Measurements from ENCODE around the gene GPR137B.

The GPR137B gene

DNA sequence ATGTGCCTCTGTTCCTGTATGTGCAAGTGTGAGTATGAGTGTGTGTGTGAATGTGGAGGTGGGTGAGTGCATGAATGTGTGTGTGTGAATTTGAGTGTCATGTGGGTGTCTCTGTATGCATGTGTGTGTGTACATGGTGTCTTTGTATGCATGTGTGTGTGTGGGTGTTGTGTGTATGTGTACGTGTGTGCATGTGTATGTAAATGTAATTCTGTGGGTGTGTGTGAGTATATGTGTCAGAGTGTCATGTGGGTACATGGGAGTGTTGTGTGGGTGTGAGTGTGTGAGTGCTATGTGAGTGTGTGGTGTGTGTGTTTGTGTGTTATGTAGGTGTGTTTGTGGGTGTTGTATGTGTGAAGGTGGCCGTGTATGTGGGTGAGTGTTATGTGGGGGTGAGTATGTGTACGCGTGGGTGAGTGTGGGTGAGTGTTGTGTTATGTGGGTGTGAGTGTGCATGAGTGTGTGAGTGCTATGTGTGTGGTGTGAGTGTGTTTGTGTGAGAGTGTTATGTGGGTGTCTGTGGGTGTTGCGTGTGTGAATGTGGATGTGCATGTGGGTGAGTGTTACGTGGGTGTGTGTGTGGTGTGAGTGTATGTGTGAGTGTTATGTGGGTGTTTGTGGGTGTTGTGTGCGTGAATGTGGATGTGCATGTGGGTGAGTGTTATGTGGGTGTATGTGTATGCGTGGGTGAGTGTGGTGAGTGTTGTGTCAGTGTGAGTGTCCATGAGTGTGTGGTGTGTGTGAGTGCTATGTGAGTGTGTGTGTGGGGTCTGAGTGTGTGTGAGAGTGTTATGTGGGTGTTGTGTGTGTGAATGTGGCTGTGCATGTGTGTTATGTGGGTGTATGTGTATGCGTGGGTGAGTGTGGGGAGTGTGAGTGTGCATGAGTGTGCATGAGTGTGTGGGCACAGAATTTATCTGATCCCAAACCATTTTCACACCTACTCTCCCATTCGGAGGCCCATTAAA lies 40.8 kb upstream of the GPR137B start:
- DNase-seq (ENCODE audit: low spot score): no peak
- TF ChIP-seq, protein P1, sequence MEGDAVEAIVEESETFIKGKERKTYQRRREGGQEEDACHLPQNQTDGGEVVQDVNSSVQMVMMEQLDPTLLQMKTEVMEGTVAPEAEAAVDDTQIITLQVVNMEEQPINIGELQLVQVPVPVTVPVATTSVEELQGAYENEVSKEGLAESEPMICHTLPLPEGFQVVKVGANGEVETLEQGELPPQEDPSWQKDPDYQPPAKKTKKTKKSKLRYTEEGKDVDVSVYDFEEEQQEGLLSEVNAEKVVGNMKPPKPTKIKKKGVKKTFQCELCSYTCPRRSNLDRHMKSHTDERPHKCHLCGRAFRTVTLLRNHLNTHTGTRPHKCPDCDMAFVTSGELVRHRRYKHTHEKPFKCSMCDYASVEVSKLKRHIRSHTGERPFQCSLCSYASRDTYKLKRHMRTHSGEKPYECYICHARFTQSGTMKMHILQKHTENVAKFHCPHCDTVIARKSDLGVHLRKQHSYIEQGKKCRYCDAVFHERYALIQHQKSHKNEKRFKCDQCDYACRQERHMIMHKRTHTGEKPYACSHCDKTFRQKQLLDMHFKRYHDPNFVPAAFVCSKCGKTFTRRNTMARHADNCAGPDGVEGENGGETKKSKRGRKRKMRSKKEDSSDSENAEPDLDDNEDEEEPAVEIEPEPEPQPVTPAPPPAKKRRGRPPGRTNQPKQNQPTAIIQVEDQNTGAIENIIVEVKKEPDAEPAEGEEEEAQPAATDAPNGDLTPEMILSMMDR (IDR thresholded peaks at IDR 0.05; ENCODE audit: extremely low read depth, missing control alignments): no peak

DNA sequence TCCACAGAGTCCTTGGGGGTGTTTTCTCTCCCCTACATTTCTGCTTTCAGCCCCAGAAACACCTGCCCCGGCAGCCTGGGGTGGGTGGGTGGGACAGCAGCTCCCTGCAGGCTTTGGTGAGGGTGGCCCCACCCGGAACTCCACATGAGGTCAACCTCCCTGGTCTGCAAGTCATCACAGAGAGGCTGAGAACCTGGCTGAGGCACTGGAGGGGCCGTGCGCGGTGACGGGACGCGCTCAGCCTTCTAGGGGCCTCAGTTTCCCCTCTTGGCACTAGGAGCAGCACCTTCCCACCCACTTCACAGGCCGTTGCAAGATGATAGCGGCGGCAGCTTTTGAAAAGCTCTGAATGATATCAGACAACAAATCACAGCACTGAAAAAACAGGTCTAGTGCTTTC lies 39.7 kb upstream of the GPR137B start:
- DNase-seq (ENCODE audit: low spot score): no peak
- TF ChIP-seq, protein P1 (IDR thresholded peaks at IDR 0.05; ENCODE audit: extremely low read depth, missing control alignments): no peak

DNA sequence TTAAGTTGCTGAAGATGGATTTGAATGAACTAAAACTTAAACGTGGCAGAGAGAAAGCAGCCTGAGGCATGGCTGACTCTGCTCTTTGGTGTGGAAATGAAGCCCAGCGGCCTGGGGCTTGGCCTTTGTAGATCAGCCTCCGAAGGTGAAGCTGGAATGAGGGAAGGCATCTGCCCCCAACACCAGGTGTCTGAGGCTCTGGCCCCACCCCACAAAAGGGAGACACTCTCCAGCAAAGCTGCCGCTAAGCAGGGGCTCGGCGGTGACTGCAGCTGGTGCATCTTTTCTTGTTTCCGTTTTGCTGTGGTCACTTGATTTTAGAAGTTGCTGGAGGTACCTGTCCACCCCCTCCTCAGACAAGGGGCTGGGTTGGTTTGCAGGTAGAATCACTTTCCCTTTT lies 39.3 kb upstream of the GPR137B start:
- DNase-seq (ENCODE audit: low spot score): no peak
- TF ChIP-seq, protein P1 (IDR thresholded peaks at IDR 0.05; ENCODE audit: extremely low read depth, missing control alignments): no peak

DNA sequence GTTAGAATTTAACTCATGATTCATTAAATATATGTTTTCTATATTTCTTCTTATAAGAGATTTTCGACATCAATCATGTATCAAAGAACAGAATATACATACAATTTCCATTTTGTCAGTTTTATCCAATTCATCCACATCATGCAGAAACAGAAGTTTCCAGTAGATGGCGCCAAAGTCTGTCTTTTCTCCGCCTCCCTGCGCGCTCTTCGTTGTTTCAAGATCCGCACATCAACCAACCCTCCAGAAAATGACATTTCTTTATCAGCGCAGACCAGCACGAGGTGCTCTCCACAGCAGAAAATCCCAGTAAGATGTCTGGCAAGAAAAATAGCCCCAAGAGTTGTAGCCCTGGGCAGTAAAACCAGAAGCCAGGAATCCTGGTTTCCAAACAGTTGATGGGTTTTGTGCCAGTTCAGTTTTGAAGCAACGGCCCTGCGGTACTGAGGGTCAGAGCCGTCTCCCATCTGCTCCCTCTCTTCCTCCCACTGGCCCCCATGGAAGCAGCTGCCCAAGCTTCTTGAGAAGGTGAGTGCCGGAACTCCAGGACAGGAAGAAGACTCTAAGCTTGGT lies 38.6 kb upstream of the GPR137B start:
- DNase-seq (ENCODE audit: low spot score): peak; percentile 78
- TF ChIP-seq, protein P1 (IDR thresholded peaks at IDR 0.05; ENCODE audit: extremely low read depth, missing control alignments): peak; percentile 28

DNA sequence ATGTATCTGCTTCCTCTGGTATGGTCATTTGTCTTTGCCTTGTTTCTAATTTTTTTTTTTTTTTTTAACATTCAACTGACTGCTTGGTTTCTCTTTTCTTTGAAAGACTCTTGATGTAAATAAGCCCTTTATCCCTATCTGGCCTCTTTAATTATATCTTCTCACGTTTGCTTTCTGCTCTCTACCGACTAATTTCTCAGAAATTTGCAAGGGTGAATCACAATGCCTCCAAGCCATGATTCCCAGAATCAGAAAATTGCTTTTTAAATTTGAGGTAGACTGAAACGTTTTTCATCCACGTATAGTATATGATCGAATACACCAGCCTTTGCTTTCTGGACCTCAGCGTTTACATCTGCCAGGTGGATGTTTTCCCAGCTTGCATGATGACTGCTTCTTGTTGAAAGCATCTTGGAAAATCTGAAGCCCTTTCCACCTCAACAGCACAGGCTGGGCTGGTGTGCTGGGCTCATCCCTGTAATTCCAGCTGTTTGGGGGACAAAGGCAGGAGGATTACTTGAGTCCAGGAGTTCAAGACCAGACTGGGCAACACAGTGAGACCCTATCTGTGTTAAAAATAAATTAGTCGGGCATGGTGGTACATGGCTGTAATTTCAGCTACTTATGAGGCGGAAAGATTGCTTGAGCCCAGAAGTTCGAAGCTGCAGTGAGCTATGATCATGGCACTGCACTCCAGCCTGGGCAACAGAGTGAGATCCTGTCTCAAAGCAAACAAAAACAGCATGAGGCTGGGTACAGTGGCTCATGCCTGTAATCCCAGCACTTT lies 35.0 kb upstream of the GPR137B start:
- DNase-seq (ENCODE audit: low spot score): no peak
- TF ChIP-seq, protein P1 (IDR thresholded peaks at IDR 0.05; ENCODE audit: extremely low read depth, missing control alignments): no peak

DNA sequence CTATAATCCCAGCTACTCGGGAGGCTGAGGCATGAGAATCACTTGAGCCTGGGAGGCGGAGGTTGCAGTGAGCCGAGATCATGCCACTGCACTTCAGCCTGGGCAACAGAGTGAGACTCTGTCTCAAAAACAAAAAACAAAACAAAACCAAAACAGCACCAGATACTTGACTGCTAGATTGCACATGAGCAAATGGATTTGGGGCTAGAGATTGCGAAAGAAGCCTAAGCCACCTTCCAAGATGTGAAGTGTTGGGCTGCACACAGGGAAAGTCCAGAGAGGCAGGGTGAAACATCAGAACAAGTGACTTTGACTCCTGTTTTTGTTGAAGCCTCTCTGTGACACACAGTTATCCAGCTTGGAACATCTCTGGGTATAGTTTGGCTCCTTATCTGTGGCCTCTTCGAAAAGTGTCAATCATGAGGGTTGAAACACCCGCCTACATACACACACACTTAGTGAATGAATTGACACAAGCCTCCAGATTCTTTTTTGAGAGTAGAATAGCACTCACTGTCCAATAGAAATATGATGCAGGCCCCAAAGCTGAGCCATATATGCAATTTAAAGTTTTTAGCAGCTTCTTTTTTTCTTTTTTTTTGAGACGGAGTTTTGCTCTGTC lies 34.2 kb upstream of the GPR137B start:
- TF ChIP-seq, protein P1 (IDR thresholded peaks at IDR 0.05; ENCODE audit: extremely low read depth, missing control alignments): no peak
- no peak for DNase-seq (ENCODE audit: low spot score)
